Mesenchymal stem cell (in vitro differentiated cells and primary cell): ENCODE results near the gene ABCB11.
"Not testable (repeated sequence)": the region's sequence is repeated elsewhere in the genome, so short reads cannot be mapped to it uniquely, and the experiment has no call there.

Source experiments
- DNase-seq: peaks from one replicate; pipeline ENCODE4 v3.0.0-alpha.2; 2013
- H2AFZ ChIP-seq: one replicate; pipeline ENCODE4 v1.6.1; 2013; ENCODE audit warnings: low read depth, mild to moderate bottlenecking, control low read depth, inconsistent platforms, low read length, moderate library complexity
- H2AK5ac ChIP-seq: 2 replicates; pipeline ENCODE4 v1.6.1; 2013; ENCODE audit warnings: low read length, moderate library complexity, mild to moderate bottlenecking, inconsistent platforms; ENCODE audit not compliant: severe bottlenecking
- H2BK120ac ChIP-seq: one replicate; pipeline ENCODE4 v1.6.1; 2013; ENCODE audit warnings: low read depth, mild to moderate bottlenecking, inconsistent platforms, low read length, moderate library complexity
- H2BK12ac ChIP-seq, 2 experiments: one replicate each; pipeline ENCODE4 v1.6.1; 2013; ENCODE audit warnings: inconsistent platforms in 2 of 2, low read length in 2 of 2, mild to moderate bottlenecking in 2 of 2, moderate library complexity in 2 of 2, control low read depth in 1 of 2
- H2BK15ac ChIP-seq: one replicate; pipeline ENCODE4 v1.6.1; 2013; ENCODE audit warnings: mild to moderate bottlenecking, low read depth, inconsistent platforms; ENCODE audit not compliant: poor library complexity, severe bottlenecking
- H2BK5ac ChIP-seq: 2 replicates; pipeline ENCODE4 v1.6.1; 2013; ENCODE audit warnings: low read depth, mild to moderate bottlenecking, low read length, control low read depth, inconsistent platforms; ENCODE audit not compliant: poor library complexity, severe bottlenecking
- H3K14ac ChIP-seq, 2 experiments: one replicate each; pipeline ENCODE4 v1.6.1; 2013; ENCODE audit warnings: inconsistent platforms in 2 of 2, low read length in 2 of 2, control low read depth in 1 of 2, mild to moderate bottlenecking in 1 of 2, moderate library complexity in 1 of 2
- H3K18ac ChIP-seq, 2 experiments: one replicate each; pipeline ENCODE4 v1.6.1; 2013; ENCODE audit warnings: inconsistent platforms in 2 of 2, low read length in 2 of 2, control low read depth in 1 of 2, low read depth in 1 of 2, mild to moderate bottlenecking in 1 of 2
- H3K23ac ChIP-seq, 2 experiments: one replicate each; pipeline ENCODE4 v1.6.1; 2013; ENCODE audit warnings: inconsistent platforms in 2 of 2, low read length in 2 of 2, mild to moderate bottlenecking in 2 of 2, moderate library complexity in 2 of 2, control low read depth in 1 of 2
- H3K27ac ChIP-seq: 2 replicates; pipeline ENCODE4 v1.5.1; 2013; ENCODE audit warnings: mild to moderate bottlenecking, moderate library complexity, low read length, control low read depth, inconsistent platforms; ENCODE audit not compliant: poor library complexity, severe bottlenecking
- H3K27me3 ChIP-seq, 2 experiments: 2 replicates each; pipeline versions ENCODE4 v1.6.1 to v1.7.0; 2013; ENCODE audit warnings: low read length in 2 of 2, mild to moderate bottlenecking in 2 of 2, moderate library complexity in 2 of 2, control low read depth in 1 of 2, inconsistent platforms in 1 of 2; ENCODE audit not compliant: control insufficient read depth in 1 of 2, insufficient read depth in 1 of 2
- H3K36me3 ChIP-seq, 2 experiments: 2 replicates each; pipeline versions ENCODE4 v1.6.1 to v1.7.0; 2013; ENCODE audit warnings: low read length in 2 of 2, control low read depth in 1 of 2, inconsistent platforms in 1 of 2, low read depth in 1 of 2, mild to moderate bottlenecking in 1 of 2; ENCODE audit not compliant: insufficient read depth in 2 of 2, control insufficient read depth in 1 of 2
- H3K4ac ChIP-seq, 2 experiments: one replicate each; pipeline ENCODE4 v1.6.1; 2013; ENCODE audit warnings: inconsistent platforms in 2 of 2, low read length in 2 of 2, mild to moderate bottlenecking in 2 of 2, moderate library complexity in 2 of 2, control low read depth in 1 of 2, low read depth in 1 of 2
- H3K4me1 ChIP-seq: 2 replicates; pipeline ENCODE4 v1.6.1; 2013; ENCODE audit warnings: low read depth, low read length, control low read depth; ENCODE audit not compliant: control insufficient read depth, insufficient read depth
- H3K4me2 ChIP-seq: 2 replicates; pipeline ENCODE4 v1.6.1; 2013; ENCODE audit warnings: low read length, mild to moderate bottlenecking, inconsistent platforms; ENCODE audit not compliant: poor library complexity, severe bottlenecking
- H3K4me3 ChIP-seq, 2 experiments: 2 replicates each; pipeline versions ENCODE4 v1.5.1 to v1.7.0; 2013; ENCODE audit warnings: low read length in 2 of 2, mild to moderate bottlenecking in 2 of 2, control low read depth in 1 of 2, low read depth in 1 of 2; ENCODE audit not compliant: insufficient read depth in 1 of 2
- H3K79me1 ChIP-seq: replicated peaks from 2 replicates; pipeline ENCODE4 v1.6.1; 2013; ENCODE audit warnings: mild to moderate bottlenecking, control low read depth, low read length, inconsistent platforms; ENCODE audit not compliant: poor library complexity, severe bottlenecking
- H3K9ac ChIP-seq: 2 replicates; pipeline ENCODE4 v1.7.0; 2013; ENCODE audit warnings: mild to moderate bottlenecking, low read length, moderate library complexity
- H3K9me3 ChIP-seq: 2 replicates; pipeline ENCODE4 v1.7.0; 2013; ENCODE audit warnings: mild to moderate bottlenecking, low read length; ENCODE audit not compliant: control insufficient read depth
- H4K8ac ChIP-seq: one replicate; pipeline ENCODE4 v1.6.1; 2013; ENCODE audit warnings: inconsistent platforms, mild to moderate bottlenecking, low read length, moderate library complexity
- H4K91ac ChIP-seq: one replicate; pipeline ENCODE4 v1.6.1; 2013; ENCODE audit warnings: mild to moderate bottlenecking, low read length, inconsistent platforms
- WGBS: methylation state at CpG from one replicate; pipeline ENCODE4 v1.1.7; 2013; ENCODE audit warnings: mixed read lengths; 5-methylcytosine and 5-hydroxymethylcytosine counted together

The ABCB11 gene

GRCh38 chr2:169064199-169064598 lies 33.1 kb upstream of the ABCB11 start:
- H3K36me3 ChIP-seq, H3K4me1 ChIP-seq, DNase-seq, H3K14ac ChIP-seq, H3K18ac ChIP-seq, H3K27ac ChIP-seq, H3K9me3 ChIP-seq, H3K4ac ChIP-seq, H3K4me3 ChIP-seq, H4K8ac ChIP-seq, H2AK5ac ChIP-seq, H4K91ac ChIP-seq, H2BK120ac ChIP-seq, H2AFZ ChIP-seq, H3K23ac ChIP-seq, H2BK12ac ChIP-seq, H2BK5ac ChIP-seq, H3K27me3 ChIP-seq, H3K79me1 ChIP-seq, H3K9ac ChIP-seq, H3K4me2 ChIP-seq, H2BK15ac ChIP-seq: not testable (repeated sequence)
- 96% methylated on average over 11 of the region's 17 CpGs for WGBS

- not testable (repeated sequence) for H3K27me3 ChIP-seq, H3K4me1 ChIP-seq, H3K4ac ChIP-seq, H3K14ac ChIP-seq, H4K8ac ChIP-seq, H2BK5ac ChIP-seq, DNase-seq, H3K27ac ChIP-seq, H3K18ac ChIP-seq, H2AFZ ChIP-seq, H2BK15ac ChIP-seq, H2BK120ac ChIP-seq, H4K91ac ChIP-seq, H3K23ac ChIP-seq, H2BK12ac ChIP-seq, H2AK5ac ChIP-seq, H3K9ac ChIP-seq, H3K4me3 ChIP-seq, H3K79me1 ChIP-seq, H3K4me2 ChIP-seq, H3K36me3 ChIP-seq
- peaks cover 31% of the 10 kb centered on the region for H3K9me3 ChIP-seq
- WGBS = 85% methylated on average over 2 of the region's 2 CpGs
These were observed 23.5 kb upstream of the ABCB11 start for GRCh38 chr2:169054575-169054974.

- H3K79me1 ChIP-seq = no peaks in the 10 kb centered on the region
- H2BK12ac ChIP-seq = no peak overlapping the region
- H3K27me3 ChIP-seq = no peaks in the 10 kb centered on the region
- H4K91ac ChIP-seq = no peak overlapping the region
- H2BK5ac ChIP-seq = no peak overlapping the region
- no peak overlapping the region for H2AFZ ChIP-seq
- no peaks in the 10 kb centered on the region for H3K36me3 ChIP-seq
- H3K4me2 ChIP-seq = no peak overlapping the region
- no peak overlapping the region for H3K27ac ChIP-seq
- WGBS = 91% methylated on average over 4 of the region's 5 CpGs
- H3K4me1 ChIP-seq = no peaks in the 10 kb centered on the region
- no peak overlapping the region for H2AK5ac ChIP-seq
- H3K18ac ChIP-seq = no peak overlapping the region
- no peak overlapping the region for H3K9ac ChIP-seq
- no peak overlapping the region for H3K23ac ChIP-seq
- H3K9me3 ChIP-seq = peaks cover 14% of the 10 kb centered on the region
- H3K14ac ChIP-seq = no peak overlapping the region
- H3K4me3 ChIP-seq = no peak overlapping the region
- no peak for DNase-seq
- no peak overlapping the region for H2BK15ac ChIP-seq
- no peak overlapping the region for H2BK120ac ChIP-seq
- H3K4ac ChIP-seq = no peak overlapping the region
- H4K8ac ChIP-seq = no peak overlapping the region
These were observed 19.5 kb upstream of the ABCB11 start for GRCh38 chr2:169050476-169051240.

GRCh38 chr2:169049142-169049541 lies 18.0 kb upstream of the ABCB11 start:
- Histone ChIP-seq H2BK5ac (no peak overlapping the region), H3K27ac (no peak overlapping the region), H3K27me3 (no peaks in the 10 kb centered on the region), H3K4ac (no peak overlapping the region), H2BK15ac (no peak overlapping the region), H2AK5ac (no peak overlapping the region), H3K4me1 (no peaks in the 10 kb centered on the region), H2BK120ac (no peak overlapping the region), H3K18ac (no peak overlapping the region), H2BK12ac (no peak overlapping the region), H3K23ac (no peak overlapping the region), H4K91ac (no peak overlapping the region), H4K8ac (no peak overlapping the region), H2AFZ (no peak overlapping the region), H3K9ac (no peak overlapping the region), H3K9me3 (no peaks in the 10 kb centered on the region), H3K36me3 (no peaks in the 10 kb centered on the region), H3K4me2 (no peak overlapping the region), H3K79me1 (no peaks in the 10 kb centered on the region), H3K4me3 (no peak overlapping the region), H3K14ac (no peak overlapping the region)
- no peak for DNase-seq
- 80% methylated on average over 2 of the region's 3 CpGs for WGBS
